Urinary bladder (tissue), 4 donors: ENCODE results near the gene NPLOC4. TPM values are rescaled to one million over a fixed set of nuclear protein-coding genes. Genes with fewer than 3 reads are reported as not detected.
A peak's percentile ranks its signal among the peaks of the same experiment; 100 is the strongest.

Experiments used
- DNase-seq: peaks from one replicate; pipeline ENCODE4 v3.0.0-alpha.2; 2015; ENCODE audit errors: extremely low spot score
- H3K27ac ChIP-seq: one replicate; pipeline ENCODE4 v1.5.1; 2013; ENCODE audit warnings: low read depth, mild to moderate bottlenecking, moderate library complexity
- H3K36me3 ChIP-seq: one replicate; pipeline ENCODE4 v1.6.1; 2013; ENCODE audit warnings: mild to moderate bottlenecking, moderate library complexity; ENCODE audit not compliant: insufficient read depth
- H3K4me1 ChIP-seq: one replicate; pipeline ENCODE4 v1.6.1; 2013; ENCODE audit warnings: mild to moderate bottlenecking, moderate library complexity; ENCODE audit not compliant: insufficient read depth
- H3K4me3 ChIP-seq: one replicate; pipeline ENCODE4 v1.5.1; 2013; ENCODE audit warnings: low read depth, low read length
- WGBS: extraction: QIAGEN DNeasy Blood & Tissue Kit; methylation state at CpG from one replicate; pipeline ENCODE4 v1.1.7; 2013; 5-methylcytosine and 5-hydroxymethylcytosine counted together
- polyA plus RNA-seq: library from polyadenylated mRNA; stranded (reverse); fragments of 200-250 nt; gene quantifications from one replicate; pipeline ENCODE4 v1.2.3, GENCODE V29; 2013
- total RNA-seq: library from RNA; depleted of rRNA; stranded (reverse); fragments of >200 nt; gene quantifications from one replicate; pipeline ENCODE4 v1.2.3, GENCODE V29; 2014
- donor health status: healthy with polysubstance abuse.
- donor health status: healthy.

Gene NPLOC4
- total and polyA plus RNA-seq, 2 donors, result 36.5 to 45.3 TPM

GRCh38 chr17:81517339-81518112, 119.4 kb downstream of the NPLOC4 start:
- DNase-seq, result no peak
- Histone ChIP-seq H3K36me3 (no peaks in the 10 kb centered on the region), H3K27ac (no peak overlapping the region), H3K4me3 (no peak overlapping the region), H3K4me1 (no peaks in the 10 kb centered on the region)
- WGBS, result 39% methylated on average over 24 of the region's 24 CpGs

- WGBS, result 70% methylated on average over 9 of the region's 9 CpGs
- no peaks in the 10 kb centered on the region for H3K4me1 ChIP-seq
- no peak for DNase-seq
- no peak overlapping the region for H3K27ac ChIP-seq
- H3K4me3 ChIP-seq, result no peak overlapping the region
- H3K36me3 ChIP-seq, result no peaks in the 10 kb centered on the region
Measured at GRCh38 chr17:81517009-81517338, 119.9 kb downstream of the NPLOC4 start.

- WGBS, result 55% methylated on average over 4 of the region's 4 CpGs
- Histone ChIP-seq H3K4me1 (no peaks in the 10 kb centered on the region), H3K4me3 (no peak overlapping the region), H3K27ac (no peak overlapping the region), H3K36me3 (no peaks in the 10 kb centered on the region)
- DNase-seq, result no peak
Measured at GRCh38 chr17:81516439-81516838, 120.5 kb downstream of the NPLOC4 start.

GRCh38 chr17:81515530-81516041, 121.3 kb downstream of the NPLOC4 start:
- DNase-seq, result no peak
- WGBS, result 41% methylated on average over 19 of the region's 19 CpGs
- H3K4me3 ChIP-seq, result peak overlapping the region; percentile 81
- H3K4me1 ChIP-seq, result no peaks in the 10 kb centered on the region
- peak overlapping the region; percentile 80 for H3K27ac ChIP-seq
- H3K36me3 ChIP-seq, result no peaks in the 10 kb centered on the region

GRCh38 chr17:81514739-81515529, 122.0 kb downstream of the NPLOC4 start:
- H3K36me3 ChIP-seq, result peaks cover 4% of the 10 kb centered on the region
- H3K4me1 ChIP-seq, result no peaks in the 10 kb centered on the region
- H3K27ac ChIP-seq, result peak overlapping the region; percentile 99
- DNase-seq, result no peak
- under 1% methylated on average over 82 of the region's 82 CpGs for WGBS
- peak overlapping the region; percentile 81 for H3K4me3 ChIP-seq

GRCh38 chr17:81514489-81514738, 122.5 kb downstream of the NPLOC4 start:
- H3K36me3 ChIP-seq, result peaks cover 4% of the 10 kb centered on the region
- no peaks in the 10 kb centered on the region for H3K4me1 ChIP-seq
- no peak for DNase-seq
- H3K4me3 ChIP-seq, result peak overlapping the region; percentile 81
- 1% methylated on average over 33 of the region's 34 CpGs for WGBS
- H3K27ac ChIP-seq, result peak overlapping the region; percentile 99

- Histone ChIP-seq H3K4me3 (peak overlapping the region; percentile 81), H3K36me3 (peaks cover 4% of the 10 kb centered on the region), H3K4me1 (no peaks in the 10 kb centered on the region), H3K27ac (peak overlapping the region; percentile 99)
- under 1% methylated on average over 64 of the region's 64 CpGs for WGBS
- no peak for DNase-seq
Measured at GRCh38 chr17:81513753-81514488, 123.0 kb downstream of the NPLOC4 start.

GRCh38 chr17:81513372-81513752, 123.5 kb downstream of the NPLOC4 start:
- H3K36me3 ChIP-seq, result peaks cover 4% of the 10 kb centered on the region
- under 1% methylated on average over 23 of the region's 23 CpGs for WGBS
- no peak for DNase-seq
- H3K4me3 ChIP-seq, result peak overlapping the region; percentile 81
- peak overlapping the region; percentile 99 for H3K27ac ChIP-seq
- no peaks in the 10 kb centered on the region for H3K4me1 ChIP-seq

- peak; percentile 78 for DNase-seq
- Histone ChIP-seq H3K27ac (peak within 1 kb of the TSS; percentile 99), H3K36me3 (peaks cover 4% of the 10 kb centered on the region), H3K4me3 (peak within 1 kb of the TSS; percentile 97), H3K4me1 (no peaks in the 10 kb centered on the region)
- WGBS, result under 1% methylated on average over 111 of the region's 111 CpGs
Measured at GRCh38 chr17:81512562-81513371, 124.1 kb downstream of the NPLOC4 start, which contains the start of gene ACTG1. Gene ACTG1 (minus strand): TSS chr17:81512799. CDS start chr17:81512354, 445 bp downstream.

- H3K4me1 ChIP-seq, result no peaks in the 10 kb centered on the region
- WGBS, result under 1% methylated on average over 62 of the region's 62 CpGs
- peaks cover 4% of the 10 kb centered on the region for H3K36me3 ChIP-seq
- H3K4me3 ChIP-seq, result peak overlapping the region; percentile 97
- H3K27ac ChIP-seq, result peak overlapping the region; percentile 90
- no peak for DNase-seq
Measured at GRCh38 chr17:81511804-81512561, 124.9 kb downstream of the NPLOC4 start.

- DNase-seq, result no peak
- Histone ChIP-seq H3K4me1 (no peaks in the 10 kb centered on the region), H3K27ac (peak overlapping the region; percentile 63)
Measured at GRCh38 chr17:81511554-81511803, 125.4 kb downstream of the NPLOC4 start.

GRCh38 chr17:81510785-81511553, 125.9 kb downstream of the NPLOC4 start:
- Histone ChIP-seq H3K36me3 (peaks cover 4% of the 10 kb centered on the region), H3K4me1 (no peaks in the 10 kb centered on the region), H3K27ac (peak overlapping the region; percentile 63), H3K4me3 (peak overlapping the region; percentile 97)
- WGBS, result 3% methylated on average over 48 of the region's 48 CpGs
- DNase-seq, result no peak

More at GRCh38 chr17:81511554-81511803, 125.4 kb downstream of the NPLOC4 start:
- Histone ChIP-seq H3K4me3 (peak overlapping the region; percentile 97), H3K36me3 (peaks cover 4% of the 10 kb centered on the region)
- 2% methylated on average over 9 of the region's 9 CpGs for WGBS
